Testis (tissue), 3 donors: ENCODE measurements around the gene PPM1M. TPM values are rescaled to one million over a fixed set of nuclear protein-coding genes. Genes with fewer than 3 reads are reported as not detected.

Source experiments
- DNase-seq: peaks from one replicate; pipeline ENCODE4 v3.0.0-alpha.2; 2019
- H3K27ac ChIP-seq, 2 donors: fragments of 200-600 bp; sonication (generic); one replicate each; pipeline ENCODE4 v1.5.1; 2019
- H3K27me3 ChIP-seq: fragments of 200-600 bp; sonication (generic); one replicate; pipeline ENCODE4 v1.5.1; 2019
- H3K36me3 ChIP-seq: fragments of 200-600 bp; sonication (generic); one replicate; pipeline ENCODE4 v1.5.1; 2017; ENCODE audit warnings: low read depth; ENCODE audit errors: missing control alignments
- H3K4me1 ChIP-seq: fragments of 200-600 bp; sonication (generic); one replicate; pipeline ENCODE4 v1.5.1; 2019
- H3K4me3 ChIP-seq, 2 donors: fragments of 200-600 bp; sonication (generic); one replicate each; pipeline ENCODE4 v1.5.1; 2017 to 2019
- H3K9me3 ChIP-seq: fragments of 200-600 bp; sonication (generic); one replicate; pipeline ENCODE4 v1.5.1; 2017
- POLR2A ChIP-seq: fragments of 450-650 bp; IDR thresholded peaks from one replicate; pipeline ENCODE4 v1.6.1; 2017; ENCODE audit warnings: antibody characterized with exemption, mild to moderate bottlenecking, moderate library complexity
- WGBS, 2 donors: methylation state at CpG; one replicate each; pipeline ENCODE4 v1.1.5; 2018; 5-methylcytosine and 5-hydroxymethylcytosine counted together
- intact Hi-C: fragments of 100-400 bp; cut with DNase I; formaldehyde crosslinking; loops from one replicate; pipeline ENCODE4 v1.15.1; 2023; ENCODE audit warnings: low total_unique reads
- polyA plus RNA-seq: library from polyadenylated mRNA; stranded (reverse); fragments of 350-450 nt; fragmentation: Illumina TruSeq; extraction: RNeasy Lipid Tissue Mini Kit (QIAGEN cat#74804); gene quantifications from one replicate; pipeline ENCODE4 v1.2.3, GENCODE V29; 2014; ENCODE audit warnings: low read depth, low replicate concordance; ENCODE audit not compliant: insufficient read depth
- total RNA-seq, 2 donors: library from RNA; depleted of rRNA; stranded (reverse); fragments of >200 nt; gene quantifications; one replicate each; pipeline ENCODE4 v1.2.3, GENCODE V29; 2016
- TF ChIP-seq, protein P1 (sequence below), 3 experiments: fragments of 450-650 bp in 2 of 3; fragments of 200-600 bp in 1 of 3; sonication (generic) in 1 of 3; IDR thresholded peaks; one replicate each; pipeline ENCODE4 v1.5.1; 2016 to 2019; ENCODE audit warnings: antibody characterized with exemption in 3 of 3, mild to moderate bottlenecking in 2 of 3, moderate library complexity in 1 of 3

PPM1M gene
- total and polyA plus RNA-seq, 3 donors from 2014 or later, result 12.9 to 22.2 (median 15.2) TPM

DNA sequence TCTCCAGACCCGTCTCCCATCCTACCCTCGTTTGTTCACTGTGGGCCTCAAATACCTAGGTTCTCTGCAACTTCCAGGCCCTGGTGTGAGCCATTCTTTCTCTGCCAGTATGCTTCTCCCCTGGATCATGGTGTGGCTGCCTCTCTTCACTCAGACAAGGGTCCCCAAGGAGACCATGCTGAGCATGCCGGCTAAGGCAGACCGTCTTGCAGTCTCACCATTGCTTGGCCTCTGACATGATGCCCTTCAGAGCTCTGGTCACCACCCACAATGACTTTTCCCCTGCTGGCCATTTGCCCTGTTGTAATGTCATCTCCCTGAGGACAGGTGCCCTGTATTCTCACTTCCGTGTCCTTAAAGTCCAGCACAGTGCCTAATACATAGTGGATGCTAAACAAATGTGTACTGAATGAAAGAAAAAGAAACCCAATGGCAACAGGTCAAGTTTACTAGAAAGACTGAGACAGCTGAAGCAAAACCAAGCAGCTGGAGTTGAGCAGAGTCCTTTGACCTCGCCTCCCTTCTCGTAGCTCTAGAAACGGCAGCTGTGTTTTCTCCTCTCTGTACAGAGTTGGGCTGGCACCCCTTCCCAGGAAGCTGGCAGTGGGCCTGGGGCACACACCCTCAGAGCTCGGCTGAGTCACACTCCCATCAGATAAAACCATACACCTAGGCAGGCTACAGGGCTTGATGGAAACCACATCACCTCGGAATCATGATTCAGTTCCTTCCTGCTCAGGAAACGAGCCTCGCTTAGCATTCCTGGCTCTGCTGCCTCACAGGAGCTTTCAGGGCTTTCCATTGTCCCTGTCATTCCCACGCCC, 28.8 kb upstream of the PPM1M start:
- Histone ChIP-seq H3K4me1 (peaks cover 9% of the 10 kb centered on the region), H3K36me3 (no peaks in the 10 kb centered on the region), H3K9me3 (no peaks in the 10 kb centered on the region), H3K27ac (no peak overlapping the region), H3K27me3 (no peaks in the 10 kb centered on the region), H3K4me3 (no peak overlapping the region)
- WGBS, 2 donors, result 56 to 57% methylated on average over 13 of the region's 13 CpGs
- DNase-seq, result no peak
- intact Hi-C loops, result no loop called here
- TF ChIP-seq, protein P1, sequence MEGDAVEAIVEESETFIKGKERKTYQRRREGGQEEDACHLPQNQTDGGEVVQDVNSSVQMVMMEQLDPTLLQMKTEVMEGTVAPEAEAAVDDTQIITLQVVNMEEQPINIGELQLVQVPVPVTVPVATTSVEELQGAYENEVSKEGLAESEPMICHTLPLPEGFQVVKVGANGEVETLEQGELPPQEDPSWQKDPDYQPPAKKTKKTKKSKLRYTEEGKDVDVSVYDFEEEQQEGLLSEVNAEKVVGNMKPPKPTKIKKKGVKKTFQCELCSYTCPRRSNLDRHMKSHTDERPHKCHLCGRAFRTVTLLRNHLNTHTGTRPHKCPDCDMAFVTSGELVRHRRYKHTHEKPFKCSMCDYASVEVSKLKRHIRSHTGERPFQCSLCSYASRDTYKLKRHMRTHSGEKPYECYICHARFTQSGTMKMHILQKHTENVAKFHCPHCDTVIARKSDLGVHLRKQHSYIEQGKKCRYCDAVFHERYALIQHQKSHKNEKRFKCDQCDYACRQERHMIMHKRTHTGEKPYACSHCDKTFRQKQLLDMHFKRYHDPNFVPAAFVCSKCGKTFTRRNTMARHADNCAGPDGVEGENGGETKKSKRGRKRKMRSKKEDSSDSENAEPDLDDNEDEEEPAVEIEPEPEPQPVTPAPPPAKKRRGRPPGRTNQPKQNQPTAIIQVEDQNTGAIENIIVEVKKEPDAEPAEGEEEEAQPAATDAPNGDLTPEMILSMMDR (IDR thresholded peaks at IDR 0.05), result no peak
- no peak for TF ChIP-seq POLR2A

DNA sequence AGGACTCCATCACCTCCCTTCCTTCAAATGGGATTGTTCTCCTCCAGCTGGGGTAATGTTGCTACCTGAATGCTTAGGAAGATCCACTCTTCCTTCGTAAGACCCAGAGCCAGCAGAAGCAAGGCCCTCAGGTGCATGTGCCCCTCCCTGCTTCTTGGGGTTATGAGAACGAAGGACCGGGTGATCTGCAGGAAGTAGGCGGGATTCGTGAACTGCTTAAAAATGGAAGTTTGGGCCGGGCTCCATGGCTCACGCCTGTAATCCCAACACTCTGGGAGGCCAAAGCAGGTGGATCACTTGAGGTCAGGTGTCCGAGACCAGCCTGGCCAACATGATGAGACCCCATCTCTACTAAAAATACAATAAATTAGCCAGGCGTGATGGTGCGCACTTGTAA, 28.2 kb upstream of the PPM1M start:
- peaks cover 15% of the 10 kb centered on the region for H3K4me1 ChIP-seq
- 72 to 88% methylated on average over 10 of the region's 10 CpGs for WGBS, 2 donors
- no peak overlapping the region for H3K27ac ChIP-seq
- intact Hi-C loops, result no loop called here
- H3K27me3 ChIP-seq, result no peaks in the 10 kb centered on the region
- DNase-seq, result no peak
- no peaks in the 10 kb centered on the region for H3K9me3 ChIP-seq
- no peaks in the 10 kb centered on the region for H3K36me3 ChIP-seq
- no peak overlapping the region for H3K4me3 ChIP-seq
- TF ChIP-seq POLR2A, result no peak
- TF ChIP-seq, protein P1 (IDR thresholded peaks at IDR 0.05), result no peak

DNA sequence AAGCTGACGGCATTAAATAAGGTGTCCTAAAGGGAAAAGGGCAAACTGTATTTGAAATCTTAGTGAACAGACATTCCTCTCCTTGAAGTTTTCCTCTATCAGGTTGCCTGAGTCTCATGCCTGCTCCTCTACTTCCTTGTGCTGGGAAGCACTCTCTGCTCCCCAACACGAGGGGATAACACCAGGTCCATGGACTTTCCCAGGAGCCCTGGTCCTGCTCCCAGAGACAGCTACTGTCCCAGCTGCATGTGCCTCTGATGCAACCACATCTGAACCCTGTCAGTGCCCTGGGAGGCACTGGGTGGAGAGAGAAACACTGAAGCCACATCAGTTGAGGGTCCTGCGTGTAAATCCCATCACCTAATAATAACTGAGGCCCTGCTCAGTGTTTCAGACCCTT, 27.5 kb upstream of the PPM1M start:
- no peaks in the 10 kb centered on the region for H3K36me3 ChIP-seq
- no peak overlapping the region for H3K4me3 ChIP-seq
- peaks cover 16% of the 10 kb centered on the region for H3K4me1 ChIP-seq
- no peak overlapping the region for H3K27ac ChIP-seq
- WGBS, 2 donors, result 85 to 88% methylated on average over 3 of the region's 3 CpGs
- TF ChIP-seq POLR2A, result no peak
- TF ChIP-seq, protein P1 (IDR thresholded peaks at IDR 0.05), result no peak
- H3K9me3 ChIP-seq, result no peaks in the 10 kb centered on the region
- H3K27me3 ChIP-seq, result no peaks in the 10 kb centered on the region
- DNase-seq, result no peak
- intact Hi-C loops, result no loop called here

DNA sequence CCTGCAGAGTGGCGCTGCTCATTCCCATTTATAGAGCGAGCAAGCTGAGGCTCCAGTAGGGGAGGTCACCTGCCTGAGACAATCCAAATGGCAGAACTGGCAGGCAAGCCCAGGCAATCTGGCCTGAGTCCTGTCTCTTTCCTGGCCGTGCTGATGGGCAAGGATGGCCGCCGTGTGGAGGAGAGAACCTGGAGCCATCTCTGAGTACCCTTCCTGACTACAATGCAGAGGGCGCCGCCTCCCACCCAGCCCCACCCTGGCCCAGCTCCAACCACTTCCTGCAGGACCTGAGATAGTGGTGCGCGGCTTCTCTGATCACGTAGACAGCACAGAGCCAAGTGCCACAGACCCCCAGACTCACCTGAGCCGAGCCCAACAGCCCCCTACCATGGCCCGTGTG, 27.1 kb upstream of the PPM1M start:
- no peak for DNase-seq
- Histone ChIP-seq H3K36me3 (no peaks in the 10 kb centered on the region), H3K27ac (no peak overlapping the region), H3K9me3 (no peaks in the 10 kb centered on the region), H3K27me3 (no peaks in the 10 kb centered on the region), H3K4me1 (peaks cover 16% of the 10 kb centered on the region), H3K4me3 (no peak overlapping the region)
- TF ChIP-seq POLR2A, result no peak
- TF ChIP-seq, protein P1 (IDR thresholded peaks at IDR 0.05), result no peak
- WGBS, 2 donors, result 74 to 80% methylated on average over 1 to 12 of the region's 12 CpGs
- intact Hi-C loops, result no loop called here
